Transverse colon (tissue), 4 donors: ENCODE results near the gene C4BPB. TPM values are rescaled to one million over a fixed set of nuclear protein-coding genes. Genes with fewer than 3 reads are reported as not detected.
A peak's percentile ranks its signal among the peaks of the same experiment; 100 is the strongest.

Experiments
- DNase-seq: peaks from one replicate; pipeline ENCODE4 v3.0.0-alpha.2; 2019
- H3K27ac ChIP-seq, 4 donors: fragments of 200-600 bp; sonication (generic); 2 replicates each; pipeline ENCODE4 v1.5.1; 2016 to 2018; ENCODE audit warnings: inconsistent platforms in 4 of 4
- H3K27me3 ChIP-seq: fragments of 200-600 bp; sonication (generic); 2 replicates; pipeline ENCODE4 v1.5.1; 2017; ENCODE audit warnings: inconsistent platforms
- H3K36me3 ChIP-seq, 4 donors: fragments of 200-600 bp; sonication (generic); 2 replicates each; pipeline ENCODE4 v1.5.1; 2017 to 2019; ENCODE audit warnings: inconsistent platforms in 4 of 4
- H3K4me1 ChIP-seq, 4 donors: fragments of 200-600 bp; sonication (generic); 2 replicates each; pipeline ENCODE4 v1.5.1; 2017 to 2020; ENCODE audit warnings: inconsistent platforms in 4 of 4
- H3K4me3 ChIP-seq, 4 donors: fragments of 200-600 bp; sonication (generic); 1 replicate in 1 of 4; 2 replicates in 3 of 4; pipeline versions ENCODE4 v1.5.1 to v1.6.1; 2017 to 2019; ENCODE audit warnings: inconsistent platforms in 4 of 4
- H3K9me3 ChIP-seq, 2 donors: fragments of 200-600 bp; sonication (generic); 2 replicates each; pipeline ENCODE4 v1.5.1; 2017 to 2019; ENCODE audit warnings: inconsistent platforms in 2 of 2
- EP300 ChIP-seq: sonication (generic); formaldehyde crosslinking; IDR thresholded peaks from one replicate; pipeline ENCODE4 v1.6.1; 2017; ENCODE audit warnings: antibody characterized with exemption, low read depth
- POLR2A ChIP-seq: fragments of 450-650 bp; IDR thresholded peaks from one replicate; pipeline ENCODE4 v1.6.1; 2016; ENCODE audit warnings: antibody characterized with exemption, mild to moderate bottlenecking, moderate library complexity
- POLR2AphosphoS5 ChIP-seq, 3 donors: sonication (generic); formaldehyde crosslinking; IDR thresholded peaks; one replicate each; pipeline ENCODE4 v1.6.1; 2016; ENCODE audit warnings: antibody characterized with exemption in 3 of 3
- WGBS, 2 donors: methylation state at CpG; one replicate each; pipeline ENCODE4 v1.1.5; 2018; ENCODE audit warnings: low coverage in 1 of 2; 5-methylcytosine and 5-hydroxymethylcytosine counted together
- in situ Hi-C, 4 donors: fragments of 200-750 bp; cut with MboI; loops; one replicate each; pipeline versions ENCODE4 v1.15.0 to v1.15.1; 2017; ENCODE audit warnings: low sequenced_read_pairs in 3 of 4, low pct_ligation_motif_present in 1 of 4, low pct_unique_long_range_greater_than_20kb in 1 of 4
- intact Hi-C: fragments of 100-400 bp; cut with DNase I; formaldehyde crosslinking; loops from one replicate; pipeline ENCODE4 v1.15.1; 2023; ENCODE audit warnings: low total_unique reads
- total RNA-seq, 4 donors: library from RNA; depleted of rRNA; stranded (reverse); fragments of >200 nt; gene quantifications; one replicate each; pipeline ENCODE4 v1.1.0, GENCODE V29; 2016
- TF ChIP-seq, protein P1 (sequence below), 5 experiments: fragments of 200-600 bp in 3 of 5; fragments of 450-650 bp in 2 of 5; sonication (generic) in 3 of 5; IDR thresholded peaks; 1 replicate in 2 of 5; 2 replicates in 3 of 5; pipeline ENCODE4 v1.5.1; 2016 to 2017; ENCODE audit warnings: antibody characterized with exemption in 5 of 5, inconsistent platforms in 3 of 5, mild to moderate bottlenecking in 2 of 5, moderate library complexity in 1 of 5

The C4BPB gene
- total RNA-seq, 4 donors from 2014 or later: 3.7 to 16.8 (median 9.8) TPM; not detected in 1

DNA sequence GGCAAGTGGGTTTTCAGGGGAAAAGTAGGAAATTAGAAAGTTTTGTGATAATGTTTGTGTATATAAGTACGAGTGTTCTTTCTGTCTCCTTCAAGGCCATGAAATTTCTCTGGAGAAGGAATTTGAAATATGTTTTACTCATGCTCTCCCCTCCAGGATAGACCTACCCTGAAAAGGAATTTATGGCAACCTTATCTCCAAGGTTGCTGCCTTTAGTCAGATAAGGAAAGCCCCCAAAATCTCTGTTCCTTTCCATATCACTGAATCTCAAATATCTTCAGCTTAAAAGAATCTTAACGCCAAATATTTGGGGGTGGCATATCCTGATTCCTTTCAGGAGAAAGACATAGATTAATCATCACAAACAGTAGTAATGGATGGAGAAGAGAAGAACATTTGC, 499 bp upstream of the C4BPB start:
- in situ Hi-C loops (loop anchor here in 3 of 4 donors (5.0 to 25.0 kb wide), 5 partner anchors 314 to 424 kb away; partner anchors contain the start of gene CR1 (in 2 of the 3)), intact Hi-C loops (loop anchor here (10.0 kb wide), 1 partner anchor 317 kb away; no protein-coding TSS in a partner anchor)
- peak overlapping the region; percentile 61 to 79 (median 72) for H3K27ac ChIP-seq
- H3K27me3 ChIP-seq: no peaks in the 10 kb centered on the region
- H3K36me3 ChIP-seq: no peaks in the 10 kb centered on the region
- DNase-seq: no peak
- peaks cover 0 to 17% (median 13%) of the 10 kb centered on the region in 4 donors for H3K4me1 ChIP-seq
- H3K9me3 ChIP-seq: no peaks in the 10 kb centered on the region
- WGBS, 2 donors: 81 to 83% methylated on average over 2 of the region's 2 CpGs
- no peak overlapping the region for H3K4me3 ChIP-seq
- TF ChIP-seq EP300: no peak
- TF ChIP-seq POLR2A: no peak
- TF ChIP-seq, protein P1, sequence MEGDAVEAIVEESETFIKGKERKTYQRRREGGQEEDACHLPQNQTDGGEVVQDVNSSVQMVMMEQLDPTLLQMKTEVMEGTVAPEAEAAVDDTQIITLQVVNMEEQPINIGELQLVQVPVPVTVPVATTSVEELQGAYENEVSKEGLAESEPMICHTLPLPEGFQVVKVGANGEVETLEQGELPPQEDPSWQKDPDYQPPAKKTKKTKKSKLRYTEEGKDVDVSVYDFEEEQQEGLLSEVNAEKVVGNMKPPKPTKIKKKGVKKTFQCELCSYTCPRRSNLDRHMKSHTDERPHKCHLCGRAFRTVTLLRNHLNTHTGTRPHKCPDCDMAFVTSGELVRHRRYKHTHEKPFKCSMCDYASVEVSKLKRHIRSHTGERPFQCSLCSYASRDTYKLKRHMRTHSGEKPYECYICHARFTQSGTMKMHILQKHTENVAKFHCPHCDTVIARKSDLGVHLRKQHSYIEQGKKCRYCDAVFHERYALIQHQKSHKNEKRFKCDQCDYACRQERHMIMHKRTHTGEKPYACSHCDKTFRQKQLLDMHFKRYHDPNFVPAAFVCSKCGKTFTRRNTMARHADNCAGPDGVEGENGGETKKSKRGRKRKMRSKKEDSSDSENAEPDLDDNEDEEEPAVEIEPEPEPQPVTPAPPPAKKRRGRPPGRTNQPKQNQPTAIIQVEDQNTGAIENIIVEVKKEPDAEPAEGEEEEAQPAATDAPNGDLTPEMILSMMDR (IDR thresholded peaks at IDR 0.05): no peak
- no peak for TF ChIP-seq POLR2AphosphoS5 (IDR thresholded peaks at IDR 0.05)

- peak overlapping the region in 1 of 4 donors; percentile 23 for H3K4me3 ChIP-seq
- intact Hi-C loops (loop anchor here (10.0 kb wide), 1 partner anchor 315 kb away; no protein-coding TSS in a partner anchor), in situ Hi-C loops (loop anchor here in 3 of 4 donors (5.0 to 25.0 kb wide), 6 partner anchors 85 to 423 kb away; partner anchors contain the start of gene CR1 (in 2 of the 3))
- H3K4me1 ChIP-seq: peaks cover 0 to 17% (median 11%) of the 10 kb centered on the region in 4 donors
- peak overlapping the region; percentile 61 to 79 (median 72) for H3K27ac ChIP-seq
- TF ChIP-seq EP300 (no peak), POLR2AphosphoS5 (IDR thresholded peaks at IDR 0.05) (no peak), POLR2A (no peak)
- TF ChIP-seq, protein P1 (IDR thresholded peaks at IDR 0.05): no peak
- H3K9me3 ChIP-seq: no peaks in the 10 kb centered on the region
- 86 to 87% methylated on average over 15 to 17 of the region's 17 CpGs for WGBS, 2 donors
- no peaks in the 10 kb centered on the region for H3K27me3 ChIP-seq
- DNase-seq: no peak
- H3K36me3 ChIP-seq: no peaks in the 10 kb centered on the region
Measured at GRCh38 chr1:207089627-207090355, 1.1 kb downstream of the C4BPB start.

DNA sequence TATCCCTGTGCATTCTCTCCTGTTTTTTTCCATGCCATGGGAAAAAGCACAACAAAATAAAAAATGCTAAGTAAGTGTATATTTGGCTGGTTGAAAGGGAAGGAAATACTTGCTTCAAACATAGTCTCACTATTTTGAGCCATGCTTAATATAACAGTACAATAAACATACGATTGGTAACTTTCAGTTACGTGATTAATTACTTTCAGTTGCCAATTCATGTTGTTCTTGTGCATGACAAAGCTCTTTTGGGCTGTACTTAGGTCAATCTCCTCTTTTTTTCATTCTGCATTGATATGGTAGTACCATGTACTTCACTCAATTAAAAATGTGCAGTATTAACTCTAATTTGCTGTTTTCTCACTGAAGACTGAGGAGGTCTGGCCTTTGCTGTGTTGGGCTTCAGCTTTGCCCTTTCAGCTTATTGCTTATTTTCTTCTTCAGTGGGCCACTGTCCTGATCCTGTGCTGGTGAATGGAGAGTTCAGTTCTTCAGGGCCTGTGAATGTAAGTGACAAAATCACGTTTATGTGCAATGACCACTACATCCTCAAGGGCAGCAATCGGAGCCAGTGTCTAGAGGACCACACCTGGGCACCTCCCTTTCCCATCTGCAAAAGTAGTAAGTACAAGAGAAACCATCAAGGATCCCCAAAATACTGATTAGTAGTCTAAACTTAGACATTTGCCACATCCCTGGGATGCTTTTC, 2.7 kb downstream of the C4BPB start:
- H3K4me3 ChIP-seq: no peak overlapping the region
- no peaks in the 10 kb centered on the region for H3K36me3 ChIP-seq
- in situ Hi-C loops (loop anchor here in 3 of 4 donors (10.0 to 25.0 kb wide), 3 partner anchors 83 to 421 kb away; partner anchors contain the start of gene CR1 (in 2 of the 3)), intact Hi-C loops (no loop called here)
- peaks cover 0 to 17% (median 10%) of the 10 kb centered on the region in 4 donors for H3K4me1 ChIP-seq
- 74 to 77% methylated on average over 4 of the region's 4 CpGs for WGBS, 2 donors
- TF ChIP-seq EP300 (no peak), POLR2AphosphoS5 (IDR thresholded peaks at IDR 0.05) (no peak), POLR2A (no peak)
- TF ChIP-seq, protein P1 (IDR thresholded peaks at IDR 0.05): no peak
- H3K27me3 ChIP-seq: no peaks in the 10 kb centered on the region
- H3K9me3 ChIP-seq: no peaks in the 10 kb centered on the region
- no peak overlapping the region for H3K27ac ChIP-seq
- DNase-seq: no peak

DNA sequence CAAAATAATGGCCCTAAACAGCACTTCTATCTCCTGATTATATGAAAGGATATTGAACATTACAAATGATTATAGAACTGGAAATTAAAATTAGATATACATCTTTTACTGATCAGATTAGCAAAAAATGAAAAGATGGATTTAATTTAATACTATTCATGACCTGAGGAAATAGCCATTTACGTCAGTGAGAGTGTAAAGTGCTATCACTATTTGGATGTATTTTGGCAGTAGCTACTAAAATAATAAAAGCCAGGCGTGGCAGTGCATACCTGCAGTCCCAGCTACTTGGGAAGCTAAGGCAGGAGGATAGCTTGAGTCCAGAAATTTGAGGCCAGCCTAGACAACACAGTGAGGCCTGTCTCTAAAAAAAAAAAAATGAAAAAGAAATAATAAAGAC, 5.3 kb downstream of the C4BPB start:
- H3K36me3 ChIP-seq: no peaks in the 10 kb centered on the region
- H3K4me1 ChIP-seq: peaks cover 0 to 10% (median 7%) of the 10 kb centered on the region in 4 donors
- H3K9me3 ChIP-seq: no peaks in the 10 kb centered on the region
- in situ Hi-C loops: loop anchor here in 3 of 4 donors (10.0 to 25.0 kb wide), 3 partner anchors 81 to 418 kb away; partner anchors contain the start of gene CR1 (in 2 of the 3)
- H3K27ac ChIP-seq: no peak overlapping the region
- no peaks in the 10 kb centered on the region for H3K27me3 ChIP-seq
- DNase-seq: no peak
- H3K4me3 ChIP-seq: no peak overlapping the region
- TF ChIP-seq POLR2AphosphoS5 (IDR thresholded peaks at IDR 0.05) (no peak), EP300 (no peak), POLR2A (no peak)
- TF ChIP-seq, protein P1 (IDR thresholded peaks at IDR 0.05): no peak
- 37 to 67% methylated on average over 1 to 2 of the region's 2 CpGs for WGBS, 2 donors
- intact Hi-C loops: no loop called here
